Thyroid gland (tissue), 4 donors: ENCODE results near the gene ACBD6. TPM values are rescaled to one million over a fixed set of nuclear protein-coding genes. Genes with fewer than 3 reads are reported as not detected.
A peak's percentile ranks its signal among the peaks of the same experiment; 100 is the strongest.
"Not testable (repeated sequence)": the region's sequence is repeated elsewhere in the genome, so short reads cannot be mapped to it uniquely, and the experiment has no call there.

ENCODE experiments used
- DNase-seq, 2 donors: peaks; one replicate each; pipeline ENCODE4 v3.0.0-alpha.2; 2019
- H3K27ac ChIP-seq, 3 donors: fragments of 200-600 bp; sonication (generic); 1 replicate in 2 of 3; 2 replicates in 1 of 3; pipeline ENCODE4 v1.5.1; 2016 to 2019; ENCODE audit warnings: mild to moderate bottlenecking in 1 of 3, moderate library complexity in 1 of 3
- H3K27me3 ChIP-seq: fragments of 200-600 bp; sonication (generic); one replicate; pipeline ENCODE4 v1.5.1; 2019
- H3K36me3 ChIP-seq, 2 donors: fragments of 200-600 bp; sonication (generic); one replicate each; pipeline ENCODE4 v1.5.1; 2016 to 2019
- H3K4me1 ChIP-seq, 2 donors: fragments of 200-600 bp; sonication (generic); one replicate each; pipeline ENCODE4 v1.5.1; 2017 to 2019
- H3K4me3 ChIP-seq, 3 donors: fragments of 200-600 bp; sonication (generic); replicated peaks in 1 of 3; 1 replicate in 2 of 3; 2 replicates in 1 of 3; pipeline ENCODE4 v1.5.1; 2016; ENCODE audit warnings: mild to moderate bottlenecking in 1 of 3
- H3K9me3 ChIP-seq: fragments of 200-600 bp; sonication (generic); one replicate; pipeline ENCODE4 v1.5.1; 2017
- POLR2A ChIP-seq, 2 donors: fragments of 450-650 bp; IDR thresholded peaks; one replicate each; pipeline ENCODE4 v1.6.1; 2017; ENCODE audit warnings: antibody characterized with exemption in 2 of 2, mild to moderate bottlenecking in 2 of 2, moderate library complexity in 1 of 2
- WGBS, 2 donors: methylation state at CpG; one replicate each; pipeline ENCODE4 v1.1.5; 2017; 5-methylcytosine and 5-hydroxymethylcytosine counted together
- intact Hi-C: fragments of 100-400 bp; cut with DNase I; formaldehyde crosslinking; loops from one replicate; pipeline ENCODE4 v1.15.1; 2023
- total RNA-seq, 4 donors: library from RNA; depleted of rRNA; stranded (reverse); fragments of >200 nt; gene quantifications; one replicate each; pipeline ENCODE4 v1.2.3, GENCODE V29; 2016
- TF ChIP-seq, protein P1 (sequence below), 6 experiments: fragments of 200-600 bp in 3 of 6; fragments of 450-650 bp in 3 of 6; sonication (generic) in 3 of 6; IDR thresholded peaks; one replicate each; pipeline ENCODE4 v1.5.1; 2016 to 2019; ENCODE audit warnings: antibody characterized with exemption in 6 of 6, mild to moderate bottlenecking in 2 of 6, inconsistent platforms in 1 of 6, moderate library complexity in 1 of 6

ACBD6 gene
- total RNA-seq, 4 donors from 2014 or later = 52.6 to 66.5 (median 57.2) TPM

GRCh38 chr1:180462102-180462501, 40.3 kb downstream of the ACBD6 start:
- DNase-seq = no peak
- no peaks in the 10 kb centered on the region for H3K36me3 ChIP-seq
- 98 to 100% methylated on average over 3 of the region's 3 CpGs for WGBS, 2 donors
- H3K4me3 ChIP-seq = no peak overlapping the region
- no peaks in the 10 kb centered on the region for H3K27me3 ChIP-seq
- intact Hi-C loops = no loop called here
- no peaks in the 10 kb centered on the region for H3K4me1 ChIP-seq
- no peaks in the 10 kb centered on the region for H3K9me3 ChIP-seq
- no peak overlapping the region for H3K27ac ChIP-seq
- TF ChIP-seq POLR2A (IDR thresholded peaks at IDR 0.05) = no peak
- TF ChIP-seq, protein P1, sequence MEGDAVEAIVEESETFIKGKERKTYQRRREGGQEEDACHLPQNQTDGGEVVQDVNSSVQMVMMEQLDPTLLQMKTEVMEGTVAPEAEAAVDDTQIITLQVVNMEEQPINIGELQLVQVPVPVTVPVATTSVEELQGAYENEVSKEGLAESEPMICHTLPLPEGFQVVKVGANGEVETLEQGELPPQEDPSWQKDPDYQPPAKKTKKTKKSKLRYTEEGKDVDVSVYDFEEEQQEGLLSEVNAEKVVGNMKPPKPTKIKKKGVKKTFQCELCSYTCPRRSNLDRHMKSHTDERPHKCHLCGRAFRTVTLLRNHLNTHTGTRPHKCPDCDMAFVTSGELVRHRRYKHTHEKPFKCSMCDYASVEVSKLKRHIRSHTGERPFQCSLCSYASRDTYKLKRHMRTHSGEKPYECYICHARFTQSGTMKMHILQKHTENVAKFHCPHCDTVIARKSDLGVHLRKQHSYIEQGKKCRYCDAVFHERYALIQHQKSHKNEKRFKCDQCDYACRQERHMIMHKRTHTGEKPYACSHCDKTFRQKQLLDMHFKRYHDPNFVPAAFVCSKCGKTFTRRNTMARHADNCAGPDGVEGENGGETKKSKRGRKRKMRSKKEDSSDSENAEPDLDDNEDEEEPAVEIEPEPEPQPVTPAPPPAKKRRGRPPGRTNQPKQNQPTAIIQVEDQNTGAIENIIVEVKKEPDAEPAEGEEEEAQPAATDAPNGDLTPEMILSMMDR (IDR thresholded peaks at IDR 0.05) = no peak

DNA sequence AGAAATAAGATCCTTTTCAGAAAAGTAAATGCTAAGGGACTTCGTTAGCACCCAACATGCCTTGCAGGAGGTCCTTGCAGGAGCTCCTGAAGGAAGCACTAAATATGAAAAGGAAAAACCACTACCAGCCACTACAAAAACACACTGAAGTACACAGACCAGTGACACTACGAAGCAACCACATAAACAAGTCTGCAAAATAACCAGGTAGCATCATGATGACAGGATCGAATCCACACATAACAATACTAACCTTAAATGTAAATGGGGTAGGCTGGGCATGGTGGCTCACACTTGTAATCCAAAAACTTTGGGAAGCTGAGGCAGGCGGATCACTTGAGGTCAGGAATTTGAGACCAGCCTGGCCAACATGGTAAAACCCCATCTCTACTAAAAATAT, 40.7 kb downstream of the ACBD6 start:
- WGBS, 2 donors = 95% methylated on average over 4 of the region's 4 CpGs
- H3K9me3 ChIP-seq, H3K4me3 ChIP-seq, intact Hi-C loops, H3K27ac ChIP-seq, H3K27me3 ChIP-seq, H3K4me1 ChIP-seq, DNase-seq, H3K36me3 ChIP-seq: not testable (repeated sequence)

DNA sequence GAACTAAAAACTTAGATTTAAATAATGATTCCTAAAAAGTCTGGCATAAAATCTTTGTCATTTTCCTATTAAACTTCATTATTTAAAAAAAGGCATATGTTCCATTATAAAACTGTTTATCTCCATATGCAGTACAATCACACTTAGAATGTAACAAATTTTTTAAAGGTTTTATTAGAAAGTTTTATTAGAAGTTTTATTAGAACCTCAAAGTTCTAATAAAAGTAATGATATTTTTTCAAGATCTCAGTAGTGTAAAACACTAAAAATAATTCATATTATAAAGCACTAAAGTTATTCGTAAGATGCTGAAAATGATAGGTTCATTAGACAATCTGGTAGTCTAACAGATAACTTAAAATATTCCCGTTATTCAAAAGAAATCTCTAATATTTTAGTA, 43.6 kb downstream of the ACBD6 start:
- Histone ChIP-seq H3K27me3 (no peaks in the 10 kb centered on the region), H3K27ac (no peak overlapping the region), H3K4me3 (no peak overlapping the region), H3K9me3 (no peaks in the 10 kb centered on the region), H3K4me1 (no peaks in the 10 kb centered on the region), H3K36me3 (no peaks in the 10 kb centered on the region)
- no peak for DNase-seq
- no peak for TF ChIP-seq POLR2A (IDR thresholded peaks at IDR 0.05)
- TF ChIP-seq, protein P1 (IDR thresholded peaks at IDR 0.05) = no peak
- intact Hi-C loops = no loop called here
- WGBS, 2 donors = 94 to 96% methylated on average over 2 of the region's 2 CpGs

DNA sequence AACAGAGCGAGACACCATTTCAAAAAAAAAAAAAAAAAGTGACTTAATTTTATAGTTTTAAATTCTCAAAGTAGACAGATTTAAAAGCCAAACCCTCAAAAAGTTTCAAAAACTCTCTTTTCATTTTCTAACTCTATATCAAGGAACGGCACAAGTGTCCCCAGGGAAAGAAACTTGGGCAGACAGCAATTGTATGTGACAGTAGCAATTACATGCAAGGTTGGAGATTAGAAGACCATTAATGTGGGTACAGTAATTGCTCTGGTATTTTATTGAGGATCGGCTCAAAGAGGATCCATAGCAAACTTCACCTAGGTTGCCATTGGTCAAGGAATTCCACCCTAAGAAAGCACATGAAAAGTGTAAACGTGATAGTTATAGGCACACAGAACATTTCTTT, 46.2 kb downstream of the ACBD6 start:
- Histone ChIP-seq H3K9me3 (no peaks in the 10 kb centered on the region), H3K36me3 (no peaks in the 10 kb centered on the region), H3K27me3 (no peaks in the 10 kb centered on the region), H3K27ac (no peak overlapping the region), H3K4me3 (no peak overlapping the region), H3K4me1 (no peaks in the 10 kb centered on the region)
- intact Hi-C loops = no loop called here
- DNase-seq = no peak
- 87 to 91% methylated on average over 4 of the region's 4 CpGs for WGBS, 2 donors
- TF ChIP-seq POLR2A (IDR thresholded peaks at IDR 0.05) = no peak
- TF ChIP-seq, protein P1 (IDR thresholded peaks at IDR 0.05) = no peak

DNA sequence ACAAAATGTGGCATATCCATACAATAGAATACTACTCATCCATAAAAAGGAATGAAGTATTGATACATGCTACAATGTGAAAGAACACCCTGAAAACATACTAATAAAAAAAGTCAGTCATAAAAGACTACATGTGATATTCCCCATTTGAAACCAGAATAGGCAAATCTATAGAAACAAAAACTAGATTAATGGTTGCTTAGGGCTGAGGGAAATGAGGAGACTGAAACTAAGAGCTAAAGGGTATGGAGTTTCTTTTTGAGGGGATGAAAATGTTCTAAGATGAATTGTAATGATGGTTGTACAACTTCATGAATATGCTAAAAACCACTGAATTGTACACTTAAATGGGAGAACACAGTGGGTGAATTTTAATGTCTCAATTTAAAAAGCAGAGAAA, 50.9 kb downstream of the ACBD6 start:
- Histone ChIP-seq H3K27me3 (no peaks in the 10 kb centered on the region), H3K4me3 (no peak overlapping the region), H3K9me3 (no peaks in the 10 kb centered on the region), H3K4me1 (no peaks in the 10 kb centered on the region), H3K36me3 (no peaks in the 10 kb centered on the region), H3K27ac (no peak overlapping the region)
- DNase-seq = no peak
- TF ChIP-seq, protein P1 (IDR thresholded peaks at IDR 0.05) = no peak
- TF ChIP-seq POLR2A (IDR thresholded peaks at IDR 0.05) = no peak
- intact Hi-C loops = no loop called here

GRCh38 chr1:180444522-180444921, 57.9 kb downstream of the ACBD6 start:
- H3K4me3 ChIP-seq = no peak overlapping the region
- no peak overlapping the region for H3K27ac ChIP-seq
- intact Hi-C loops = no loop called here
- DNase-seq = peak in 1 of 2 donors; percentile 7
- 23 to 30% methylated on average over 2 of the region's 2 CpGs for WGBS, 2 donors
- no peaks in the 10 kb centered on the region for H3K9me3 ChIP-seq
- no peaks in the 10 kb centered on the region for H3K4me1 ChIP-seq
- no peaks in the 10 kb centered on the region for H3K27me3 ChIP-seq
- TF ChIP-seq, protein P1 (IDR thresholded peaks at IDR 0.05) = no peak
- TF ChIP-seq POLR2A (IDR thresholded peaks at IDR 0.05) = no peak
- no peaks in the 10 kb centered on the region for H3K36me3 ChIP-seq
